HG03342 (cell line): ENCODE results near the gene SLC38A11.

ENCODE experiments used
- ATAC-seq: cut with Tn5 transposase; IDR thresholded peaks from one replicate; pipeline ENCODE4 v1.9.1; 2021; ENCODE audit warnings: mild to moderate bottlenecking, moderate library complexity; ENCODE audit not compliant: unreplicated experiment

Gene SLC38A11

GRCh38 chr2:164917296-164917903 lies 37.9 kb downstream of the SLC38A11 start:
- no peak for ATAC-seq

- no peak for ATAC-seq
These were observed 39.8 kb downstream of the SLC38A11 start for GRCh38 chr2:164915566-164915965.

GRCh38 chr2:164913640-164914350 lies 41.5 kb downstream of the SLC38A11 start:
- ATAC-seq = no peak

GRCh38 chr2:164913011-164913410 lies 42.3 kb downstream of the SLC38A11 start:
- no peak for ATAC-seq

GRCh38 chr2:164911832-164912231 lies 43.5 kb downstream of the SLC38A11 start:
- ATAC-seq = no peak

- no peak for ATAC-seq
These were observed 45.0 kb downstream of the SLC38A11 start for GRCh38 chr2:164910101-164910899.

GRCh38 chr2:164906947-164907346 lies 48.4 kb downstream of the SLC38A11 start:
- no peak for ATAC-seq

GRCh38 chr2:164905307-164905706 lies 50.0 kb downstream of the SLC38A11 start:
- ATAC-seq = no peak

- ATAC-seq = no peak
These were observed 51.4 kb downstream of the SLC38A11 start for GRCh38 chr2:164903951-164904350.

GRCh38 chr2:164903204-164903603 lies 52.1 kb downstream of the SLC38A11 start:
- no peak for ATAC-seq

- ATAC-seq = no peak
These were observed 56.2 kb downstream of the SLC38A11 start for GRCh38 chr2:164899121-164899520.

GRCh38 chr2:164898475-164898874 lies 56.9 kb downstream of the SLC38A11 start:
- no peak for ATAC-seq

GRCh38 chr2:164897469-164898260 lies 57.7 kb downstream of the SLC38A11 start:
- no peak for ATAC-seq

GRCh38 chr2:164896634-164897355 lies 58.5 kb downstream of the SLC38A11 start:
- peak; percentile 99 for ATAC-seq

- no peak for ATAC-seq
These were observed 59.1 kb downstream of the SLC38A11 start for GRCh38 chr2:164896226-164896625.

- no peak for ATAC-seq
These were observed 63.9 kb downstream of the SLC38A11 start for GRCh38 chr2:164891460-164891859.

GRCh38 chr2:164890544-164890943 lies 64.8 kb downstream of the SLC38A11 start:
- no peak for ATAC-seq

GRCh38 chr2:164888592-164888991 lies 66.7 kb downstream of the SLC38A11 start:
- no peak for ATAC-seq

- ATAC-seq = no peak
These were observed 67.7 kb downstream of the SLC38A11 start for GRCh38 chr2:164887434-164888144.

GRCh38 chr2:164882276-164882675 lies 73.0 kb downstream of the SLC38A11 start:
- ATAC-seq = no peak
